ENCODE measurements around the gene KRT32. TPM values are rescaled to one million over a fixed set of nuclear protein-coding genes. Genes with fewer than 3 reads are reported as not detected.
"Not testable (repeated sequence)": the region's sequence is repeated elsewhere in the genome, so short reads cannot be mapped to it uniquely, and the experiment has no call there.

Gene KRT32
- total RNA-seq, 1 experiment from 2014 or later = 1.5 TPM

DNA sequence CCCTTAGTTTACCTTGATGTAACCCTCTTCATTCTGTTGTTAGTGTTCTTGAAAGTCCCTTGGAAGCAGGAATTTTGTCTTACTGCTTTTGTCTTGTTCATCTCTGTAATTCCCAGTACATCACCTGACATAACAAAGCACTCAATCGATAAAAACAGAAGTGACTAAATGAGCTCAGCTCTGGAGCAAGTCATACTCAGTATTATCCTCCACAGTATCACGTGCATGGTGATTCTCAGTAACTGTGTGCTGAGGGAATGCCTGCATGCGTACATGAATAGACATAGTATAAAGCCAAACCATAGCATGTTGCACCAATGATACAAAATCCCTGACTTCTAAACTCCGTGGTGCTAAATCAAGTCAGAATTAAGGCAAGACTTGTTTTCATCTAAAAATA lies 33.6 kb downstream of the KRT32 start:
- CTCF ChIA-PET = no interaction called here
- Histone ChIP-seq H3F3A (ENCODE audit: low read length, unreplicated experiment) (no peaks in the 10 kb centered on the region), H2AFZ (ENCODE audit: low read length) (no peak overlapping the region), H3K4me2 (ENCODE audit: low read length) (no peak overlapping the region), H3K79me2 (ENCODE audit: low read length) (no peaks in the 10 kb centered on the region), H3K27me3 (ENCODE audit: low read length) (no peaks in the 10 kb centered on the region), H4K20me1 (ENCODE audit: low read length) (no peaks in the 10 kb centered on the region), H3K9me3 (ENCODE audit: low read length) (no peaks in the 10 kb centered on the region), H3K36me3 (ENCODE audit: low read depth, low read length) (no peaks in the 10 kb centered on the region), H3K9me2 (replicated peaks; ENCODE audit: low read length) (no peaks in the 10 kb centered on the region), H3K4me3 (ENCODE audit: low read length) (no peak overlapping the region), H3K27ac (ENCODE audit: low read length) (no peak overlapping the region), H3K9ac (ENCODE audit: low read length) (no peak overlapping the region), H3K4me1 (ENCODE audit: insufficient read depth, low read length) (0 out of 2 replicates have a peak, but pooled peaks cover 2% of the 10 kb centered on the region)
- POLR2A ChIA-PET (ENCODE audit: unreplicated experiment) = no interaction called here
- intact Hi-C loops (cut with micrococcal nuclease) = no loop called here
- TF ChIP-seq EZH2phosphoT487 (IDR thresholded peaks at IDR 0.05; ENCODE audit: borderline replicate concordance, low read length) (no peak), EZH2 (IDR thresholded peaks at IDR 0.05; ENCODE audit: low read length, unreplicated experiment) (no peak)
- TF ChIP-seq, protein P1, sequence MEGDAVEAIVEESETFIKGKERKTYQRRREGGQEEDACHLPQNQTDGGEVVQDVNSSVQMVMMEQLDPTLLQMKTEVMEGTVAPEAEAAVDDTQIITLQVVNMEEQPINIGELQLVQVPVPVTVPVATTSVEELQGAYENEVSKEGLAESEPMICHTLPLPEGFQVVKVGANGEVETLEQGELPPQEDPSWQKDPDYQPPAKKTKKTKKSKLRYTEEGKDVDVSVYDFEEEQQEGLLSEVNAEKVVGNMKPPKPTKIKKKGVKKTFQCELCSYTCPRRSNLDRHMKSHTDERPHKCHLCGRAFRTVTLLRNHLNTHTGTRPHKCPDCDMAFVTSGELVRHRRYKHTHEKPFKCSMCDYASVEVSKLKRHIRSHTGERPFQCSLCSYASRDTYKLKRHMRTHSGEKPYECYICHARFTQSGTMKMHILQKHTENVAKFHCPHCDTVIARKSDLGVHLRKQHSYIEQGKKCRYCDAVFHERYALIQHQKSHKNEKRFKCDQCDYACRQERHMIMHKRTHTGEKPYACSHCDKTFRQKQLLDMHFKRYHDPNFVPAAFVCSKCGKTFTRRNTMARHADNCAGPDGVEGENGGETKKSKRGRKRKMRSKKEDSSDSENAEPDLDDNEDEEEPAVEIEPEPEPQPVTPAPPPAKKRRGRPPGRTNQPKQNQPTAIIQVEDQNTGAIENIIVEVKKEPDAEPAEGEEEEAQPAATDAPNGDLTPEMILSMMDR (conservative IDR thresholded peaks at IDR 0.05; ENCODE audit: low read depth, low read length) = no peak
- BruUV-seq (replicated peaks) = no TSS peak
- no peak for DNase-seq
- ATAC-seq = no peak

DNA sequence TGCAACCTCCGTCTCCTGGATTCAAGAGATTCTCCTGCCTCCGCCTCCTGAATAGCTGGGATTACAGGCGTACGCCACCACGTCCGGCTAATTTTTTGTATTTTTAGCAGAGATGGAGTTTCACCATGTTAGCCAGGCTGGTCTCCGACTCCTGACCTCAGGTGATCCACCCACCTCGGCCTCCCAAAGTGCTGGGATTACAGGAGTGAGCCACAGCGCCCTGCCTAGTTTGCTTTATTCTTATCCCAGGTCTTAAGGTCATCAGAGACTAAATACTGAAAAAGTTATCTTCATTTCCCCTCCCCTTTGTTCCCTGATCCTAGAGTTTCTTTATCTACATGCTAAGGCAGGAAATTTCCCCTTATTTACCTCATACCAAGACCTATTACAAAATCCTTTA lies 36.8 kb downstream of the KRT32 start:
- H3K27ac ChIP-seq (ENCODE audit: low read length); ATAC-seq; H3K27me3 ChIP-seq (ENCODE audit: low read length); H3K79me2 ChIP-seq (ENCODE audit: low read length); H3K9me3 ChIP-seq (ENCODE audit: low read length); H3K36me3 ChIP-seq (ENCODE audit: low read depth, low read length); H3K4me2 ChIP-seq (ENCODE audit: low read length); H4K20me1 ChIP-seq (ENCODE audit: low read length); H3F3A ChIP-seq (ENCODE audit: low read length, unreplicated experiment); POLR2A ChIA-PET (ENCODE audit: unreplicated experiment); H3K9ac ChIP-seq (ENCODE audit: low read length); intact Hi-C loops (cut with micrococcal nuclease); BruUV-seq (replicated peaks); H2AFZ ChIP-seq (ENCODE audit: low read length); H3K9me2 ChIP-seq (replicated peaks; ENCODE audit: low read length); H3K4me3 ChIP-seq (ENCODE audit: low read length); H3K4me1 ChIP-seq (ENCODE audit: insufficient read depth, low read length); DNase-seq: not testable (repeated sequence)
- CTCF ChIA-PET = interaction anchor here (0.7 kb wide), 1 partner anchor 114 kb away, joined by 8 read pairs; no protein-coding TSS in a partner anchor

DNA sequence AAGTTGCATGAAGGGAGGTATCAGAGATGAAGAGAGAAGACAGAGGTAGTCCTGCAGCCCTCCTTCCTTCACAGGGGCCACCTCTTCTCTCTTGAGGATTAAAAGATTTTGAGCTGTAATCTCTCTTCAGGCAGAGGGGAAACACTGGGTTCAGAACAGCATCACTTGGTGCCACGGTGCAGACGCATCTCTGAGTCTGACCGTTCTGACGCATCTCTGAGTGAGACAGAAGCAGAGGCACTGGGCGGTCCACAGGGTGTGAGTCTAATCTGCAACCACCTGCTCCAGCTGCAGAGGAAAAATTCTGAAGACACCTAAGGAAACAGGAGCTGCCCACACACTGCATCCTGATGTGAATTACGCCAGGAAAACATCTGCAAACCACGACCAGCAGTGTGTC lies 37.5 kb downstream of the KRT32 start:
- no peak for ATAC-seq
- Histone ChIP-seq H3F3A (ENCODE audit: low read length, unreplicated experiment) (no peaks in the 10 kb centered on the region), H3K4me1 (ENCODE audit: insufficient read depth, low read length) (0 out of 2 replicates have a peak, but pooled peaks cover 4% of the 10 kb centered on the region), H3K9ac (ENCODE audit: low read length) (no peak overlapping the region), H3K36me3 (ENCODE audit: low read depth, low read length) (no peaks in the 10 kb centered on the region), H3K9me2 (replicated peaks; ENCODE audit: low read length) (no peaks in the 10 kb centered on the region), H3K27ac (ENCODE audit: low read length) (no peak overlapping the region), H3K4me2 (ENCODE audit: low read length) (no peak overlapping the region), H3K9me3 (ENCODE audit: low read length) (no peaks in the 10 kb centered on the region), H3K79me2 (ENCODE audit: low read length) (no peaks in the 10 kb centered on the region), H3K4me3 (ENCODE audit: low read length) (no peak overlapping the region), H2AFZ (ENCODE audit: low read length) (no peak overlapping the region), H3K27me3 (ENCODE audit: low read length) (no peaks in the 10 kb centered on the region), H4K20me1 (ENCODE audit: low read length) (no peaks in the 10 kb centered on the region)
- no peak for DNase-seq
- TF ChIP-seq EZH2 (IDR thresholded peaks at IDR 0.05; ENCODE audit: low read length, unreplicated experiment) (no peak), EZH2phosphoT487 (IDR thresholded peaks at IDR 0.05; ENCODE audit: borderline replicate concordance, low read length) (no peak)
- TF ChIP-seq, protein P1 (conservative IDR thresholded peaks at IDR 0.05; ENCODE audit: low read depth, low read length) = no peak
- BruUV-seq (replicated peaks) = no TSS peak
- intact Hi-C loops (cut with micrococcal nuclease) = no loop called here
- CTCF ChIA-PET = no interaction called here
- POLR2A ChIA-PET (ENCODE audit: unreplicated experiment) = no interaction called here
